ENCODE results near the gene RNF169.

RNF169 gene

GRCh38 chr11:74709175-74709574, 39.5 kb upstream of the RNF169 start:
- H2BK5ac ChIP-seq (ENCODE audit: low read length), result no peak overlapping the region
- no peaks in the 10 kb centered on the region for H3K79me1 ChIP-seq (ENCODE audit: low read depth, low read length)
- H2BK15ac ChIP-seq (ENCODE audit: low read length), result no peak overlapping the region
- no peak overlapping the region for H3K4me2 ChIP-seq (ENCODE audit: insufficient read depth, low read length, poor library complexity, severe bottlenecking)
- no peak overlapping the region for H3K27ac ChIP-seq (replicated peaks; ENCODE audit: low read length)
- H3K4me1 ChIP-seq (ENCODE audit: control insufficient read depth in 2 of 2, insufficient read depth in 1 of 2, low read depth in 1 of 2, low read length in 2 of 2), result peaks cover 7 to 10% of the 10 kb centered on the region in 2 donors
- no peak overlapping the region for H3K4ac ChIP-seq (ENCODE audit: low read length)
- no peak overlapping the region for H3K9ac ChIP-seq (ENCODE audit: low read depth, low read length, poor library complexity)
- WGBS, 2 donors (ENCODE audit: extremely low coverage in 2 of 2, insufficient read length in 2 of 2, insufficient replicate concordance in 1 of 2), result no CpG with 5 or more reads among the region's 3 CpGs
- H3K14ac ChIP-seq (ENCODE audit: low read length), result peak overlapping the region; percentile 11
- no peak overlapping the region for H3K4me3 ChIP-seq (ENCODE audit: low read length in 2 of 2)
- H3K23ac ChIP-seq (ENCODE audit: low read depth, low read length, poor library complexity), result no peak overlapping the region
- H3K18ac ChIP-seq (ENCODE audit: low read length), result peak overlapping the region; percentile 29
- H3K36me3 ChIP-seq (replicated peaks in 1 of 2; ENCODE audit: control insufficient read depth in 2 of 2, insufficient read depth in 2 of 2, low read length in 2 of 2), result no peaks in the 10 kb centered on the region
- no peak overlapping the region for H2AFZ ChIP-seq (ENCODE audit: low read length)
- no peak overlapping the region for H2BK120ac ChIP-seq (ENCODE audit: low read depth, low read length)
- H4K8ac ChIP-seq (ENCODE audit: low read depth, low read length), result no peak overlapping the region
- DNase-seq (ENCODE audit: low spot score), result no peak
- peak overlapping the region; percentile 22 for H4K91ac ChIP-seq (ENCODE audit: low read depth, low read length, poor library complexity)
- no peak overlapping the region for H2AK5ac ChIP-seq (ENCODE audit: low read depth, low read length)
- H3K9me3 ChIP-seq (replicated peaks in 1 of 2; ENCODE audit: control insufficient read depth in 2 of 2, insufficient read depth in 1 of 2, low read depth in 1 of 2, low read length in 2 of 2), result no peaks in the 10 kb centered on the region
- peaks cover 0 to 5% (median 0%) of the 10 kb centered on the region in 3 experiments for H3K27me3 ChIP-seq (ENCODE audit: control insufficient read depth in 3 of 3, insufficient read depth in 3 of 3, low read depth in 1 of 3, low read length in 3 of 3)
- H2BK12ac ChIP-seq (ENCODE audit: low read length), result peak overlapping the region; percentile 5

- Histone ChIP-seq H3K14ac (ENCODE audit: low read length) (peak overlapping the region; percentile 3), H3K18ac (ENCODE audit: low read length) (peak overlapping the region; percentile 66), H3K4me1 (ENCODE audit: control insufficient read depth in 2 of 2, insufficient read depth in 1 of 2, low read depth in 1 of 2, low read length in 2 of 2) (peaks cover 7 to 10% of the 10 kb centered on the region in 2 donors), H2AFZ (ENCODE audit: low read length) (peak overlapping the region; percentile 83), H2BK12ac (ENCODE audit: low read length) (no peak overlapping the region), H3K4me2 (ENCODE audit: insufficient read depth, low read length, poor library complexity, severe bottlenecking) (no peak overlapping the region), H4K91ac (ENCODE audit: low read depth, low read length, poor library complexity) (no peak overlapping the region), H2BK15ac (ENCODE audit: low read length) (no peak overlapping the region), H2BK120ac (ENCODE audit: low read depth, low read length) (no peak overlapping the region), H2AK5ac (ENCODE audit: low read depth, low read length) (no peak overlapping the region), H4K8ac (ENCODE audit: low read depth, low read length) (no peak overlapping the region), H3K27me3 (ENCODE audit: control insufficient read depth in 3 of 3, insufficient read depth in 3 of 3, low read depth in 1 of 3, low read length in 3 of 3) (peaks cover 0 to 3% (median 0%) of the 10 kb centered on the region in 3 experiments), H3K9me3 (replicated peaks in 1 of 2; ENCODE audit: control insufficient read depth in 2 of 2, insufficient read depth in 1 of 2, low read depth in 1 of 2, low read length in 2 of 2) (no peaks in the 10 kb centered on the region), H3K36me3 (replicated peaks in 1 of 2; ENCODE audit: control insufficient read depth in 2 of 2, insufficient read depth in 2 of 2, low read length in 2 of 2) (no peaks in the 10 kb centered on the region), H3K27ac (replicated peaks; ENCODE audit: low read length) (no peak overlapping the region), H3K4ac (ENCODE audit: low read length) (no peak overlapping the region), H2BK5ac (ENCODE audit: low read length) (no peak overlapping the region), H3K4me3 (ENCODE audit: low read length in 2 of 2) (no peak overlapping the region), H3K9ac (ENCODE audit: low read depth, low read length, poor library complexity) (no peak overlapping the region), H3K79me1 (ENCODE audit: low read depth, low read length) (no peaks in the 10 kb centered on the region), H3K23ac (ENCODE audit: low read depth, low read length, poor library complexity) (no peak overlapping the region)
- no CpG with 5 or more reads among the region's 8 CpGs for WGBS, 2 donors (ENCODE audit: extremely low coverage in 2 of 2, insufficient read length in 2 of 2, insufficient replicate concordance in 1 of 2)
- no peak for DNase-seq (ENCODE audit: low spot score)
These were observed 38.2 kb upstream of the RNF169 start for GRCh38 chr11:74710281-74710938.

GRCh38 chr11:74713686-74714085, 35.0 kb upstream of the RNF169 start:
- H3K4me1 ChIP-seq (ENCODE audit: control insufficient read depth in 2 of 2, insufficient read depth in 1 of 2, low read depth in 1 of 2, low read length in 2 of 2), result peaks cover 7 to 11% of the 10 kb centered on the region in 2 donors
- WGBS, 2 donors (ENCODE audit: extremely low coverage in 2 of 2, insufficient read length in 2 of 2, insufficient replicate concordance in 1 of 2), result no CpG with 5 or more reads among the region's 4 CpGs
- DNase-seq (ENCODE audit: low spot score), result no peak

DNA sequence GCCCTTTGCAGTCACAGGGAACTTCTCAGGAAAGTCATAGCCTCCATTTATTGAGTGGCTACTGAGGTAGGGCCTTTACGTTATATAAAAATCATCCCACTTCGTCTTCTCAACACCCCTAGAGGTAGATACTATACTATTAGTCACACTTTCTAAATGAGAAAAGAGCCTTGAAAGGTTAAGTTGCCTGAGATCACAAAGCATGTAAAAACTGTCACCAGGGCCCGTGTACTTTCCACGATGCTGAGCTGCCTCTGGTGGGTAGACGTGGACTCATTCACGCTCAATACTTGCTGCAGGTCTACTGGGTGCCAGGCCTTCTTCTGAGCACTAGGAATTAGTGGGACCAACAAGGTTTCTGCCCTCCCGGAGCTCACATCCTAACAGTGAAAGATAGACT, 33.7 kb upstream of the RNF169 start:
- no peak for DNase-seq (ENCODE audit: low spot score)
- H3K4me1 ChIP-seq (ENCODE audit: control insufficient read depth in 2 of 2, insufficient read depth in 1 of 2, low read depth in 1 of 2, low read length in 2 of 2), result peaks cover 7 to 10% of the 10 kb centered on the region in 2 donors
- no peaks in the 10 kb centered on the region for H3K79me1 ChIP-seq (ENCODE audit: low read depth, low read length)
- H3K36me3 ChIP-seq (replicated peaks in 1 of 2; ENCODE audit: control insufficient read depth in 2 of 2, insufficient read depth in 2 of 2, low read length in 2 of 2), result no peaks in the 10 kb centered on the region
- H3K9ac ChIP-seq (ENCODE audit: low read depth, low read length, poor library complexity), result no peak overlapping the region
- H3K27ac ChIP-seq (replicated peaks; ENCODE audit: low read length), result no peak overlapping the region
- H3K14ac ChIP-seq (ENCODE audit: low read length), result no peak overlapping the region
- H3K9me3 ChIP-seq (replicated peaks in 1 of 2; ENCODE audit: control insufficient read depth in 2 of 2, insufficient read depth in 1 of 2, low read depth in 1 of 2, low read length in 2 of 2), result no peaks in the 10 kb centered on the region
- H2BK5ac ChIP-seq (ENCODE audit: low read length), result no peak overlapping the region
- H3K4me2 ChIP-seq (ENCODE audit: insufficient read depth, low read length, poor library complexity, severe bottlenecking), result no peak overlapping the region
- H2BK120ac ChIP-seq (ENCODE audit: low read depth, low read length), result no peak overlapping the region
- no peak overlapping the region for H3K4me3 ChIP-seq (ENCODE audit: low read length in 2 of 2)
- no peak overlapping the region for H3K23ac ChIP-seq (ENCODE audit: low read depth, low read length, poor library complexity)
- peaks cover 0 to 3% (median 0%) of the 10 kb centered on the region in 3 experiments for H3K27me3 ChIP-seq (ENCODE audit: control insufficient read depth in 3 of 3, insufficient read depth in 3 of 3, low read depth in 1 of 3, low read length in 3 of 3)
- no peak overlapping the region for H2BK15ac ChIP-seq (ENCODE audit: low read length)
- H3K18ac ChIP-seq (ENCODE audit: low read length), result no peak overlapping the region
- WGBS, 2 donors (ENCODE audit: extremely low coverage in 2 of 2, insufficient read length in 2 of 2, insufficient replicate concordance in 1 of 2), result no CpG with 5 or more reads among the region's 7 CpGs
- H3K4ac ChIP-seq (ENCODE audit: low read length), result no peak overlapping the region
- H2AFZ ChIP-seq (ENCODE audit: low read length), result no peak overlapping the region
- no peak overlapping the region for H2BK12ac ChIP-seq (ENCODE audit: low read length)
- H2AK5ac ChIP-seq (ENCODE audit: low read depth, low read length), result no peak overlapping the region
- no peak overlapping the region for H4K91ac ChIP-seq (ENCODE audit: low read depth, low read length, poor library complexity)
- H4K8ac ChIP-seq (ENCODE audit: low read depth, low read length), result no peak overlapping the region

More at GRCh38 chr11:74713686-74714085, 35.0 kb upstream of the RNF169 start:
- Histone ChIP-seq H2BK5ac (ENCODE audit: low read length) (no peak overlapping the region), H3K9ac (ENCODE audit: low read depth, low read length, poor library complexity) (no peak overlapping the region), H3K27ac (replicated peaks; ENCODE audit: low read length) (no peak overlapping the region), H2AFZ (ENCODE audit: low read length) (no peak overlapping the region), H2BK12ac (ENCODE audit: low read length) (no peak overlapping the region), H3K79me1 (ENCODE audit: low read depth, low read length) (no peaks in the 10 kb centered on the region), H2BK120ac (ENCODE audit: low read depth, low read length) (no peak overlapping the region), H2BK15ac (ENCODE audit: low read length) (no peak overlapping the region), H3K9me3 (replicated peaks in 1 of 2; ENCODE audit: control insufficient read depth in 2 of 2, insufficient read depth in 1 of 2, low read depth in 1 of 2, low read length in 2 of 2) (no peaks in the 10 kb centered on the region), H3K4me3 (ENCODE audit: low read length in 2 of 2) (no peak overlapping the region), H3K27me3 (ENCODE audit: control insufficient read depth in 3 of 3, insufficient read depth in 3 of 3, low read depth in 1 of 3, low read length in 3 of 3) (peaks cover 0 to 3% (median 0%) of the 10 kb centered on the region in 3 experiments), H3K18ac (ENCODE audit: low read length) (no peak overlapping the region), H3K4ac (ENCODE audit: low read length) (no peak overlapping the region), H4K91ac (ENCODE audit: low read depth, low read length, poor library complexity) (no peak overlapping the region), H4K8ac (ENCODE audit: low read depth, low read length) (no peak overlapping the region), H2AK5ac (ENCODE audit: low read depth, low read length) (no peak overlapping the region), H3K14ac (ENCODE audit: low read length) (no peak overlapping the region), H3K23ac (ENCODE audit: low read depth, low read length, poor library complexity) (no peak overlapping the region), H3K4me2 (ENCODE audit: insufficient read depth, low read length, poor library complexity, severe bottlenecking) (no peak overlapping the region), H3K36me3 (replicated peaks in 1 of 2; ENCODE audit: control insufficient read depth in 2 of 2, insufficient read depth in 2 of 2, low read length in 2 of 2) (no peaks in the 10 kb centered on the region)

All from neuronal stem cell (in vitro differentiated cells).